ENCODE measurements around the gene SLC35E1. TPM values are rescaled to one million over a fixed set of nuclear protein-coding genes. Genes with fewer than 3 reads are reported as not detected.

SLC35E1 gene
- total RNA-seq, 1 donor from 2014 or later = 23.5 TPM

- peak; percentile 53 for DNase-seq (ENCODE audit: missing footprints)
- intact Hi-C loops (cut with DNase I) = no loop called here
- no peak for ATAC-seq
Observed at GRCh38 chr19:16586477-16586871, 14.3 kb upstream of the SLC35E1 start.

GRCh38 chr19:16585808-16586476 is 13.7 kb upstream of the SLC35E1 start:
- ATAC-seq = no peak
- DNase-seq (ENCODE audit: missing footprints) = peak; percentile 25
- intact Hi-C loops (cut with DNase I) = loop anchor here (2.0 kb wide), 1 partner anchor 41 kb away; no protein-coding TSS in a partner anchor

- no peak for ATAC-seq
- DNase-seq (ENCODE audit: missing footprints) = peak; percentile 13
- intact Hi-C loops (cut with DNase I) = loop anchor here (2.0 kb wide), 1 partner anchor 42 kb away; no protein-coding TSS in a partner anchor
Observed at GRCh38 chr19:16585094-16585801, 13.0 kb upstream of the SLC35E1 start.

GRCh38 chr19:16584248-16585093 is 12.3 kb upstream of the SLC35E1 start:
- DNase-seq (ENCODE audit: missing footprints) (peak; percentile 90), ATAC-seq (peak; percentile 75)
- intact Hi-C loops (cut with DNase I) = loop anchor here (2.0 kb wide), 1 partner anchor 42 kb away; no protein-coding TSS in a partner anchor

- intact Hi-C loops (cut with DNase I) = no loop called here
Observed at GRCh38 chr19:16582486-16583261, 10.5 kb upstream of the SLC35E1 start.

GRCh38 chr19:16581971-16582343 is 9.7 kb upstream of the SLC35E1 start:
- DNase-seq (ENCODE audit: missing footprints) (peak; percentile 37), ATAC-seq (no peak)
- intact Hi-C loops (cut with DNase I) = no loop called here

More at GRCh38 chr19:16582486-16583261, 10.5 kb upstream of the SLC35E1 start:
- ATAC-seq = no peak
- peak; percentile 14 for DNase-seq (ENCODE audit: missing footprints)

DNA sequence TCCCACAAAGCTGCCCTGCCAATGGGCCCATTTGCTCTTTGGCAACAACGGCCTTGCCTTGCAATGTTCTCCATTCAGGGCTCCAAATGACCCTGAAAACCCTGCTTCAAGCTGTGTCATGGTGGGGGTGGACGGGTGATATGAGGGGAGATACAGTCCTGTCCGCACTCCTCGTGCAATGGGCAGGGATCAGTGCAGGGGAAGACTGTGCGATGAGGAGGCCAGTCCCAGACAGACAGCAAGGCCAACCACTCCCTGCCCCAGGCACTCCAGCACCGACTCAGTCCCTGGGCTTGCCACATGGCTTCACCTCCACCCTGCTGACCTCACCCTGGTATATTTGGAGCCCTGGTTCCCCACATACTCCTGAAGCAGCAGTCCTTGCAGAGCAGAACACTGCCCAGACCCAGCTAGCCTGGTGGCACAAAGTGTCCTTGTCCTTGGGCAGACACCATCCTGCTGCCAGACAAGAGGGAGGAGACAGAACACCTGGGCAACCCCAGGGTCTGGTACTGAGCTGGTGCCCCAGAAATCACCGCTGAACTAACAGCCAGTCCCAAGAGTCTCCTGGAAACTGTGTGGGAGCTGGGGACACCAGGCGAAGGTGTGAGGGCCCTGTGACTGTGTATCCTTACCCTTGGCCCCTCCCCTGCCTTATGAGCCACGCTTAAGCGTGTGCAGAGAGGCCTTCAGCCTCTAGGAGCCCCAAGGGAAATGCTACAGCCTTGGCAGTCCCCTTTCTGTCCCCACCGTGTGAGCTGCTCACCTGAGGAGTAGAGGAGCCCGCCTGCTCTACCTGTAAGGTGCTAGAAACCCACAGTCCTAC is 9.1 kb upstream of the SLC35E1 start:
- intact Hi-C loops (cut with DNase I) = no loop called here
- ATAC-seq (peak; percentile 51), DNase-seq (ENCODE audit: missing footprints) (peak; percentile 46)

- intact Hi-C loops (cut with DNase I) = no loop called here
- DNase-seq (ENCODE audit: missing footprints) (no peak), ATAC-seq (no peak)
Observed at GRCh38 chr19:16579381-16579780, 7.2 kb upstream of the SLC35E1 start.

DNA sequence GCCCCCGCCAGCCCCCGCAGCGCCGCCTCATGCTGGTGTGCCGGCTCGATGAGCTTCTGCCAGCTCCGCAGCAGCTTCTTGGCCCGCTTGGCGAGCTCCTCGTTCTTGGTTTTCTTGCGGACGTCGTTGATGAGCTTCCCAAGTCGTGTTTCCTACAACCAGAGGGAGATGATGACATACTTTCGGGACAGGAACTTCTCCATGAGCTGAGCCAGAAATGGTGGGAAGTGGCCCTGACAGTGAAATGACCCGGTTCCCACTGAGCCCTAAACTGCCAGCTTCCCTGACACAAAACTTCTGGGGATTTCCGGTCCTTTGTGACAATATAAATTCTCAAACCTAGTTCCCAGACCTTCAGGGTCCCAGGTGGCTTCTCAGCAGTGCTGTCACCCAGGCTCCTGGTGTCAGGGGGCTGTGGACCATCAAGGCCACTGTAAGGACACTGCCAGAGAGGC is 5.3 kb upstream of the SLC35E1 start:
- intact Hi-C loops (cut with DNase I) = no loop called here
- DNase-seq (ENCODE audit: missing footprints) = peak; percentile 49
- no peak for ATAC-seq

DNA sequence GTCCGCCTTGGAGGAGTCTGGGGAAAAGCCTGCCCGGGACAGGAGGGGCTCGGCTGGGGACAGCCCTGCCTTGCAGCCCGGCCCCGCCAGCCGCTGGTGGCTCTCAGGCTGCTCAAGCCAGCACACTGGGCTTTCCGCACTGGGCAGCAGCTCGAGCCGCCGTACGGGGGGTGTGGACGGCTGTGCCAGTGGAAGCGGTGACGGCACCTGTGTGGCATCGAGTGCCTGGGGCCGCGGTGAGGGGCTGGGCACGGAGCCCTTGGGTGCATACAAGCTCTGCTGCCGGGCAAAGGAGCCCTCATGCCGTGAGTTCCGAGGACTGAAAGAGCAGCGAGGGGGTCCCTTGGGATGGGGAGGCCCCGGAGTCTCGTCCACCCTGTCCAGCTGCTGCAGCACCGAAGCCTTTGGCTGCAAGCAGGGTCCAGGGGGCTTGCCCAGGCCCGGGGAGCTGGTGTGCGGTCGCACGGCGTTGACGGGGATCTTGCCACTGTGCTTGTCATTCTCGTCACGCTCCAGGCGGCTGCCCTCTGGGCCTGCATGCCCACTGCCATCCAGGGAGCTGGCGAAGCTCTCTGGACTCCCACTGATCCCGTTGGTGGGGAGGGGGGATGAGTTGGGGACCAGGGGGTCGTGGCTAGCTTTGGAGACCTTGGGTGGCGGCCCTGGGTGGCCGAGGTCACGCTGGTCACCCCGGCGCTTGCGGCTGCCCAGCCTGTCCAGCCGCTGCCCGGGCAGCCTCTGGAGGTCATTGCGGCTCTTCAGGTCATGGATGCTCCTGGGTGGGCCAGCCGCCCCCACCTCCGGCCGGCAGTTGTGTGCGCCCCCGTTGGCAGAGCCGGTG is 4.7 kb upstream of the SLC35E1 start:
- ATAC-seq = no peak
- DNase-seq (ENCODE audit: missing footprints) = peak; percentile 63
- intact Hi-C loops (cut with DNase I) = no loop called here

DNA sequence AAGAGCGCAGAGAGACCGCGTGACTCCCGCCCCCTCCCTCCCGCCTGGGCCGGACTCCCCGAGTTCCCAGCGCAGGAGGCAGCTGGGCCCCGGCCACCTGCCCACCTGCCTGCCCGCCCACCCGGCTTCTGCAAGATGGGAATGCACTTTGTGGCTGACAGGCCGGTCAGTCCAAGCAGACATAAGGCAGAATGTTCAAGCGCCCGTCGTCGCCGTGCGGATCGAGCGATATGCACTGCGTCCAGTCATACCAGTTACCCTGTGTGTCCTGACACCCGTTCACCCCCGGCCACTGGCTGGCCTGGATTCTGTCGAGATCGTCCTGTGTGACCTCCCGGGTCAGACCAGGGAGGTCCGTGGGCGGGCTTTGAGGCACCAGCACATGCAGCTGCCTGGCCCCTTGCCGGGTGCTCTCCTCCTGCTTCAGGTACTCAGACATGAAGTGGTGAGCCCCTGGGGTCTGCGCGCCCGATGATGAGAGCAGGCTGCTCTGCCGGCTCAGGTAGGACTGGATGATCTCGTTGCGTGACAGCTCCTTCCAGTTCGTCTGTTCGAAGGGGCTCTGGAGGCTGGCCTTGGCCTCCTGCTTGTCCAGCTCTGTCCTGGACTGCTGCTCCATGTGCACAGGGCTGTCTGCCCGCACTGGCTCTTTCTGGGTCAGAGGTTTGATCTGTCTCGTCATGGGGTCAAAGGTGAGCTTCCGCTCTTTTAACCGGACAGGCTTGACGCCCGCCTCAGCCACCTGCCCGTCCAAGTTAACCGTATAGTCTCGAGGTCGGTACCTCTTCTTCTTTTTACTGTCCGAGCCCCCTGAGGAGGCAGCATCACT is 3.9 kb upstream of the SLC35E1 start:
- intact Hi-C loops (cut with DNase I) = no loop called here
- DNase-seq (ENCODE audit: missing footprints) = peak; percentile 62
- no peak for ATAC-seq

- intact Hi-C loops (cut with DNase I) = no loop called here
- DNase-seq (ENCODE audit: missing footprints) = peak; percentile 44
- ATAC-seq = no peak
Observed at GRCh38 chr19:16575282-16575681, 3.1 kb upstream of the SLC35E1 start.

GRCh38 chr19:16573925-16574324 is 1.7 kb upstream of the SLC35E1 start:
- no peak for ATAC-seq
- DNase-seq (ENCODE audit: missing footprints) = no peak
- intact Hi-C loops (cut with DNase I) = loop anchor here (2.0 kb wide), 2 partner anchors 55 to 87 kb away; partner anchors contain the start of genes MED26, SMIM7 and TMEM38A

- intact Hi-C loops (cut with DNase I) = loop anchor here (2.0 kb wide), 2 partner anchors 56 to 88 kb away; partner anchors contain the start of genes MED26, SMIM7 and TMEM38A
- ATAC-seq = no peak
Observed at GRCh38 chr19:16573296-16573695, 1.1 kb upstream of the SLC35E1 start.

GRCh38 chr19:16571822-16572331 is 338 bp downstream of the SLC35E1 start:
- ATAC-seq = no peak
- intact Hi-C loops (cut with DNase I) = loop anchor here (2.0 kb wide), 2 partner anchors 57 to 89 kb away; partner anchors contain the start of genes MED26, SMIM7 and TMEM38A
- peak; percentile 82 for DNase-seq (ENCODE audit: missing footprints)

More at GRCh38 chr19:16573296-16573695, 1.1 kb upstream of the SLC35E1 start:
- DNase-seq (ENCODE audit: missing footprints) = peak; percentile 54
